ENCODE results near the gene LMAN2L.

Gene LMAN2L

GRCh38 chr2:96665083-96665569 lies 74.7 kb downstream of the LMAN2L start:
- DNase-seq (ENCODE audit: low read depth, low spot score): peak; percentile 32
- Histone ChIP-seq H3K9me3 (ENCODE audit: low read depth, low read length) (no peaks in the 10 kb centered on the region; the same call in 1 of the 2 replicates), H3K36me3 (ENCODE audit: insufficient read depth, low read length) (no peaks in the 10 kb centered on the region), H3K9ac (ENCODE audit: insufficient read length) (no peak overlapping the region), H3K4me3 (no peak overlapping the region), H3K27ac (no peak overlapping the region; the same call in 1 of the 2 replicates)
- TF ChIP-seq FOXP2 (optimal IDR thresholded peaks at IDR 0.05; ENCODE audit: control extremely low read depth, extremely low read length, insufficient read depth) (no peak), EZH2 (IDR thresholded peaks at IDR 0.05) (no peak), POLR2AphosphoS5 (IDR thresholded peaks at IDR 0.05; ENCODE audit: borderline replicate concordance, low read depth, low read length) (0 out of 2 replicates have a peak, but pooled peaks have one; percentile 16)

GRCh38 chr2:96664366-96664925 lies 75.4 kb downstream of the LMAN2L start:
- no peaks in the 10 kb centered on the region; the same call in 1 of the 2 replicates for H3K9me3 ChIP-seq (ENCODE audit: low read depth, low read length)
- H3K36me3 ChIP-seq (ENCODE audit: insufficient read depth, low read length): no peaks in the 10 kb centered on the region
- no peak for DNase-seq (ENCODE audit: low read depth, low spot score)
- no peak overlapping the region for H3K9ac ChIP-seq (ENCODE audit: insufficient read length)
- no peak overlapping the region for H3K4me3 ChIP-seq
- H3K27ac ChIP-seq: no peak overlapping the region
- TF ChIP-seq POLR2AphosphoS5 (IDR thresholded peaks at IDR 0.05; ENCODE audit: borderline replicate concordance, low read depth, low read length) (no peak), FOXP2 (optimal IDR thresholded peaks at IDR 0.05; ENCODE audit: control extremely low read depth, extremely low read length, insufficient read depth) (no peak), EZH2 (IDR thresholded peaks at IDR 0.05) (no peak)

GRCh38 chr2:96663829-96664228 lies 76.0 kb downstream of the LMAN2L start:
- no peak for DNase-seq (ENCODE audit: low read depth, low spot score)
- TF ChIP-seq FOXP2 (optimal IDR thresholded peaks at IDR 0.05; ENCODE audit: control extremely low read depth, extremely low read length, insufficient read depth): no peak
- TF ChIP-seq POLR2AphosphoS5 (IDR thresholded peaks at IDR 0.05; ENCODE audit: borderline replicate concordance, low read depth, low read length): no peak
- no peak for TF ChIP-seq EZH2 (IDR thresholded peaks at IDR 0.05)
- Histone ChIP-seq H3K9ac (ENCODE audit: insufficient read length) (no peak overlapping the region), H3K4me3 (no peak overlapping the region), H3K27ac (no peak overlapping the region), H3K36me3 (ENCODE audit: insufficient read depth, low read length) (no peaks in the 10 kb centered on the region), H3K9me3 (ENCODE audit: low read depth, low read length) (no peaks in the 10 kb centered on the region; the same call in 1 of the 2 replicates)

- Histone ChIP-seq H3K9ac (ENCODE audit: insufficient read length) (no peak overlapping the region), H3K36me3 (ENCODE audit: insufficient read depth, low read length) (no peaks in the 10 kb centered on the region), H3K4me3 (no peak overlapping the region), H3K27ac (no peak overlapping the region), H3K9me3 (ENCODE audit: low read depth, low read length) (no peaks in the 10 kb centered on the region; the same call in 1 of the 2 replicates)
- DNase-seq (ENCODE audit: low read depth, low spot score): no peak
- TF ChIP-seq EZH2 (IDR thresholded peaks at IDR 0.05) (no peak), FOXP2 (optimal IDR thresholded peaks at IDR 0.05; ENCODE audit: control extremely low read depth, extremely low read length, insufficient read depth) (no peak), POLR2AphosphoS5 (IDR thresholded peaks at IDR 0.05; ENCODE audit: borderline replicate concordance, low read depth, low read length) (no peak)
Measured at GRCh38 chr2:96663177-96663576, 76.7 kb downstream of the LMAN2L start.

- H3K4me3 ChIP-seq: no peak overlapping the region
- TF ChIP-seq POLR2AphosphoS5 (IDR thresholded peaks at IDR 0.05; ENCODE audit: borderline replicate concordance, low read depth, low read length): no peak
- no peak for TF ChIP-seq EZH2 (IDR thresholded peaks at IDR 0.05)
- TF ChIP-seq FOXP2 (optimal IDR thresholded peaks at IDR 0.05; ENCODE audit: control extremely low read depth, extremely low read length, insufficient read depth): no peak
Measured at GRCh38 chr2:96662360-96662759, 77.5 kb downstream of the LMAN2L start.

GRCh38 chr2:96661324-96661723 lies 78.5 kb downstream of the LMAN2L start:
- TF ChIP-seq FOXP2 (optimal IDR thresholded peaks at IDR 0.05; ENCODE audit: control extremely low read depth, extremely low read length, insufficient read depth): no peak
- TF ChIP-seq EZH2 (IDR thresholded peaks at IDR 0.05): no peak
- no peak for TF ChIP-seq POLR2AphosphoS5 (IDR thresholded peaks at IDR 0.05; ENCODE audit: borderline replicate concordance, low read depth, low read length)
- Histone ChIP-seq H3K36me3 (ENCODE audit: insufficient read depth, low read length) (no peaks in the 10 kb centered on the region), H3K9ac (ENCODE audit: insufficient read length) (no peak overlapping the region), H3K9me3 (ENCODE audit: low read depth, low read length) (no peaks in the 10 kb centered on the region; the same call in 1 of the 2 replicates), H3K4me3 (no peak overlapping the region), H3K27ac (no peak overlapping the region)
- no peak for DNase-seq (ENCODE audit: low read depth, low spot score)

More at GRCh38 chr2:96662360-96662759, 77.5 kb downstream of the LMAN2L start:
- no peaks in the 10 kb centered on the region for H3K36me3 ChIP-seq (ENCODE audit: insufficient read depth, low read length)
- no peak overlapping the region for H3K27ac ChIP-seq
- no peak for DNase-seq (ENCODE audit: low read depth, low spot score)
- H3K9me3 ChIP-seq (ENCODE audit: low read depth, low read length): no peaks in the 10 kb centered on the region; the same call in 1 of the 2 replicates
- no peak overlapping the region for H3K9ac ChIP-seq (ENCODE audit: insufficient read length)

- Histone ChIP-seq H3K27ac (no peak overlapping the region), H3K4me3 (no peak overlapping the region), H3K36me3 (ENCODE audit: insufficient read depth, low read length) (no peaks in the 10 kb centered on the region), H3K9me3 (ENCODE audit: low read depth, low read length) (no peaks in the 10 kb centered on the region), H3K9ac (ENCODE audit: insufficient read length) (no peak overlapping the region)
- TF ChIP-seq FOXP2 (optimal IDR thresholded peaks at IDR 0.05; ENCODE audit: control extremely low read depth, extremely low read length, insufficient read depth) (no peak), EZH2 (IDR thresholded peaks at IDR 0.05) (no peak), POLR2AphosphoS5 (IDR thresholded peaks at IDR 0.05; ENCODE audit: borderline replicate concordance, low read depth, low read length) (no peak)
- DNase-seq (ENCODE audit: low read depth, low spot score): no peak
Measured at GRCh38 chr2:96656540-96656939, 83.3 kb downstream of the LMAN2L start.

Measured in SK-N-MC (cell line).